Stimulated activated CD4-positive, alpha-beta T cell treated with anti-CD3 and anti-CD28 coated beads, Interleukin-15, amount 100 ng/mL, for 48 hours (primary cell): Measurements from ENCODE around the gene HDAC11.
"Not testable (repeated sequence)": the region's sequence is repeated elsewhere in the genome, so short reads cannot be mapped to it uniquely, and the experiment has no call there.

Source experiments
- DNase-seq, 2 donors: peaks; one replicate each; pipeline ENCODE4 v3.0.0-alpha.2; 2020; ENCODE audit warnings: low read depth in 2 of 2

The HDAC11 gene

GRCh38 chr3:13507570-13508339, 27.6 kb downstream of the HDAC11 start:
- DNase-seq: no peak

- DNase-seq: no peak
These were observed 28.4 kb downstream of the HDAC11 start for GRCh38 chr3:13508496-13508895.

- no peak for DNase-seq
These were observed 29.1 kb downstream of the HDAC11 start for GRCh38 chr3:13509059-13509815.

GRCh38 chr3:13509816-13510192, 29.7 kb downstream of the HDAC11 start:
- DNase-seq: no peak

GRCh38 chr3:13512451-13512850, 32.3 kb downstream of the HDAC11 start:
- no peak for DNase-seq

- DNase-seq: no peak
These were observed 33.2 kb downstream of the HDAC11 start for GRCh38 chr3:13513051-13513912.

GRCh38 chr3:13513913-13514517, 33.9 kb downstream of the HDAC11 start:
- DNase-seq: no peak

GRCh38 chr3:13514639-13515435, 34.7 kb downstream of the HDAC11 start:
- no peak for DNase-seq

GRCh38 chr3:13515786-13516759, 36.0 kb downstream of the HDAC11 start:
- no peak for DNase-seq

GRCh38 chr3:13516760-13517135, 36.6 kb downstream of the HDAC11 start:
- no peak for DNase-seq

- no peak for DNase-seq
These were observed 37.3 kb downstream of the HDAC11 start for GRCh38 chr3:13517253-13517977.

- no peak for DNase-seq
These were observed 38.4 kb downstream of the HDAC11 start for GRCh38 chr3:13518516-13518953.

- DNase-seq: no peak
These were observed 39.1 kb downstream of the HDAC11 start for GRCh38 chr3:13519006-13519791.

GRCh38 chr3:13520326-13520880, 40.3 kb downstream of the HDAC11 start:
- no peak for DNase-seq

GRCh38 chr3:13521309-13521708, 41.2 kb downstream of the HDAC11 start:
- no peak for DNase-seq

GRCh38 chr3:13521749-13522148, 41.6 kb downstream of the HDAC11 start:
- DNase-seq: not testable (repeated sequence)

- DNase-seq: no peak
These were observed 42.1 kb downstream of the HDAC11 start for GRCh38 chr3:13522236-13522635.
